ENCODE measurements around the gene PIEZO1.

- TF ChIP-seq POLR2A (IDR thresholded peaks at IDR 0.05; ENCODE audit: low read length): no peak
- no peak for TF ChIP-seq GATA1 (IDR thresholded peaks at IDR 0.05; ENCODE audit: low read depth, low read length)
Measured at GRCh38 chr16:88680554-88681083, 104.4 kb downstream of the PIEZO1 start.
